Measurements from ENCODE around the gene SH3PXD2A.

Gene SH3PXD2A

GRCh38 chr10:103783681-103784080 lies 71.7 kb downstream of the SH3PXD2A start:
- no peak for TF ChIP-seq GATA3 (IDR thresholded peaks at IDR 0.05; ENCODE audit: low read depth, low read length)
- TF ChIP-seq GATA2 (IDR thresholded peaks at IDR 0.05; ENCODE audit: low read depth, low read length): no peak

GRCh38 chr10:103781329-103782061 lies 73.9 kb downstream of the SH3PXD2A start:
- no peak for TF ChIP-seq GATA3 (IDR thresholded peaks at IDR 0.05; ENCODE audit: low read depth, low read length)
- TF ChIP-seq GATA2 (IDR thresholded peaks at IDR 0.05; ENCODE audit: low read depth, low read length): no peak

GRCh38 chr10:103780242-103781149 lies 74.9 kb downstream of the SH3PXD2A start:
- no peak for TF ChIP-seq GATA2 (IDR thresholded peaks at IDR 0.05; ENCODE audit: low read depth, low read length)
- TF ChIP-seq GATA3 (IDR thresholded peaks at IDR 0.05; ENCODE audit: low read depth, low read length): no peak

- no peak for TF ChIP-seq GATA3 (IDR thresholded peaks at IDR 0.05; ENCODE audit: low read depth, low read length)
- no peak for TF ChIP-seq GATA2 (IDR thresholded peaks at IDR 0.05; ENCODE audit: low read depth, low read length)
Measured at GRCh38 chr10:103778358-103779139, 76.8 kb downstream of the SH3PXD2A start.

- no peak for TF ChIP-seq GATA2 (IDR thresholded peaks at IDR 0.05; ENCODE audit: low read depth, low read length)
- TF ChIP-seq GATA3 (IDR thresholded peaks at IDR 0.05; ENCODE audit: low read depth, low read length): no peak
Measured at GRCh38 chr10:103776878-103777591, 78.3 kb downstream of the SH3PXD2A start.

- TF ChIP-seq GATA2 (IDR thresholded peaks at IDR 0.05; ENCODE audit: low read depth, low read length) (no peak), GATA3 (IDR thresholded peaks at IDR 0.05; ENCODE audit: low read depth, low read length) (no peak)
Measured at GRCh38 chr10:103775776-103776175, 79.6 kb downstream of the SH3PXD2A start.

GRCh38 chr10:103772096-103772845 lies 83.1 kb downstream of the SH3PXD2A start:
- TF ChIP-seq GATA2 (IDR thresholded peaks at IDR 0.05; ENCODE audit: low read depth, low read length) (peak; percentile 98), GATA3 (IDR thresholded peaks at IDR 0.05; ENCODE audit: low read depth, low read length) (no peak)

- TF ChIP-seq GATA2 (IDR thresholded peaks at IDR 0.05; ENCODE audit: low read depth, low read length) (no peak), GATA3 (IDR thresholded peaks at IDR 0.05; ENCODE audit: low read depth, low read length) (no peak)
Measured at GRCh38 chr10:103770139-103770538, 85.2 kb downstream of the SH3PXD2A start.

GRCh38 chr10:103769176-103769575 lies 86.2 kb downstream of the SH3PXD2A start:
- TF ChIP-seq GATA3 (IDR thresholded peaks at IDR 0.05; ENCODE audit: low read depth, low read length) (no peak), GATA2 (IDR thresholded peaks at IDR 0.05; ENCODE audit: low read depth, low read length) (no peak)

GRCh38 chr10:103768345-103768744 lies 87.0 kb downstream of the SH3PXD2A start:
- TF ChIP-seq GATA2 (IDR thresholded peaks at IDR 0.05; ENCODE audit: low read depth, low read length) (no peak), GATA3 (IDR thresholded peaks at IDR 0.05; ENCODE audit: low read depth, low read length) (no peak)

GRCh38 chr10:103767756-103768155 lies 87.6 kb downstream of the SH3PXD2A start:
- TF ChIP-seq GATA3 (IDR thresholded peaks at IDR 0.05; ENCODE audit: low read depth, low read length): no peak
- TF ChIP-seq GATA2 (IDR thresholded peaks at IDR 0.05; ENCODE audit: low read depth, low read length): no peak

- no peak for TF ChIP-seq GATA2 (IDR thresholded peaks at IDR 0.05; ENCODE audit: low read depth, low read length)
- no peak for TF ChIP-seq GATA3 (IDR thresholded peaks at IDR 0.05; ENCODE audit: low read depth, low read length)
Measured at GRCh38 chr10:103766751-103767505, 88.4 kb downstream of the SH3PXD2A start.

All from SH-SY5Y (cell line).